ENCODE data around the gene TNFSF11. TPM values are rescaled to one million over a fixed set of nuclear protein-coding genes. Genes with fewer than 3 reads are reported as not detected.

Gene TNFSF11
- total and polyA plus RNA-seq, 7 donors = 1.8 TPM; not detected in 6

DNA sequence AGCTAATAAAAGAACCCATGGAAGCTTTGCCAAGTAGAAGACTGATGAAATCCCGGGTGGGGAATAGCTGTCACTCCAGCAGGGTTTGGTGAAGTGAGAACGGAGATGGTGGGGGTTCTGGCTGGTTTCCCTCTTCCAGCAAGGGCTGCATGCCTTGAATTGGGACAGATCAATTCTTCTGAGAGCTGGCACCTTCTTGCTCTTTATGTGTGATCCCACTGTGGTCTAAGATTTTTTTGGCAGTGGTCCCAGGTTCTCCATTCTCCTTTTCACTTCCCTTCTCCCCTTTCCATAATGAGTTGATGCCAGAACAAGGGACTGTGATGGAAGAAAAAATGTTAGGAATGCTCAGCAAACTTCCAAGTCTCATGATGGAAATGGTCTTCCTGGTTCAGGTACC, 50.0 kb downstream of the TNFSF11 start:
- H3K27me3 ChIP-seq = no peaks in the 10 kb centered on the region
- no peaks in the 10 kb centered on the region for H3K9me3 ChIP-seq
- TF ChIP-seq POLR2A (IDR thresholded peaks at IDR 0.05) = no peak
- TF ChIP-seq, protein P1, sequence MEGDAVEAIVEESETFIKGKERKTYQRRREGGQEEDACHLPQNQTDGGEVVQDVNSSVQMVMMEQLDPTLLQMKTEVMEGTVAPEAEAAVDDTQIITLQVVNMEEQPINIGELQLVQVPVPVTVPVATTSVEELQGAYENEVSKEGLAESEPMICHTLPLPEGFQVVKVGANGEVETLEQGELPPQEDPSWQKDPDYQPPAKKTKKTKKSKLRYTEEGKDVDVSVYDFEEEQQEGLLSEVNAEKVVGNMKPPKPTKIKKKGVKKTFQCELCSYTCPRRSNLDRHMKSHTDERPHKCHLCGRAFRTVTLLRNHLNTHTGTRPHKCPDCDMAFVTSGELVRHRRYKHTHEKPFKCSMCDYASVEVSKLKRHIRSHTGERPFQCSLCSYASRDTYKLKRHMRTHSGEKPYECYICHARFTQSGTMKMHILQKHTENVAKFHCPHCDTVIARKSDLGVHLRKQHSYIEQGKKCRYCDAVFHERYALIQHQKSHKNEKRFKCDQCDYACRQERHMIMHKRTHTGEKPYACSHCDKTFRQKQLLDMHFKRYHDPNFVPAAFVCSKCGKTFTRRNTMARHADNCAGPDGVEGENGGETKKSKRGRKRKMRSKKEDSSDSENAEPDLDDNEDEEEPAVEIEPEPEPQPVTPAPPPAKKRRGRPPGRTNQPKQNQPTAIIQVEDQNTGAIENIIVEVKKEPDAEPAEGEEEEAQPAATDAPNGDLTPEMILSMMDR (IDR thresholded peaks at IDR 0.05) = no peak
- no peak for TF ChIP-seq EP300 (IDR thresholded peaks at IDR 0.05)
- TF ChIP-seq POLR2AphosphoS5 (IDR thresholded peaks at IDR 0.05) = no peak
- H3K27ac ChIP-seq = no peak overlapping the region
- H3K4me1 ChIP-seq = peaks cover 0 to 3% (median 0%) of the 10 kb centered on the region in 4 donors
- no peaks in the 10 kb centered on the region for H3K36me3 ChIP-seq
- no peak overlapping the region for H3K4me3 ChIP-seq
- WGBS, 2 donors = 77 to 79% methylated on average over 2 of the region's 2 CpGs
- intact Hi-C loops (cut with DNase I) = no loop called here
- DNase-seq = no peak

DNA sequence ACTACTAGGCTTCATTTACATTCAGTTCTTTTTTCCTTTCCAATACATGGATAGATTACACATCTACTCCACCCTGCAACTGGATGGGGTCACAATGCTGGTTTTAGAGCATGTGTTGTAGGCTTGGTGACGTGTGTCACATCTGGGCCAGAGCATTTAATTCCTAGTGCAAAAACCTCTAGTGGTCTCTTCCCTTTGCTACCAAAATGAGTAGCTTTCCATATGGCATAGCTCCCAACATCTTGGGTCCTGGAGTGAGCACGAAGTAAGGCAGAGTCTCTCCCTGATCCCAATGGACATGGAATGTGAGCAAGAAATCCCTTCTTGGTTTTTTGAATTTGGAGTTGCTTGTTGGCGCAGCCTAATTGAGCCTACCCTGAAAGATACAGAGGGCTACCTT, 51.7 kb downstream of the TNFSF11 start:
- no peak for DNase-seq
- Histone ChIP-seq H3K4me1 (peaks cover 0 to 3% (median 0%) of the 10 kb centered on the region in 4 donors), H3K27ac (no peak overlapping the region), H3K9me3 (no peaks in the 10 kb centered on the region), H3K36me3 (no peaks in the 10 kb centered on the region), H3K27me3 (no peaks in the 10 kb centered on the region), H3K4me3 (no peak overlapping the region)
- WGBS, 2 donors = 90 to 94% methylated on average over 3 of the region's 3 CpGs
- TF ChIP-seq POLR2A (IDR thresholded peaks at IDR 0.05) (no peak), POLR2AphosphoS5 (IDR thresholded peaks at IDR 0.05) (no peak), EP300 (IDR thresholded peaks at IDR 0.05) (no peak)
- TF ChIP-seq, protein P1 (IDR thresholded peaks at IDR 0.05) = no peak
- intact Hi-C loops (cut with DNase I) = no loop called here

DNA sequence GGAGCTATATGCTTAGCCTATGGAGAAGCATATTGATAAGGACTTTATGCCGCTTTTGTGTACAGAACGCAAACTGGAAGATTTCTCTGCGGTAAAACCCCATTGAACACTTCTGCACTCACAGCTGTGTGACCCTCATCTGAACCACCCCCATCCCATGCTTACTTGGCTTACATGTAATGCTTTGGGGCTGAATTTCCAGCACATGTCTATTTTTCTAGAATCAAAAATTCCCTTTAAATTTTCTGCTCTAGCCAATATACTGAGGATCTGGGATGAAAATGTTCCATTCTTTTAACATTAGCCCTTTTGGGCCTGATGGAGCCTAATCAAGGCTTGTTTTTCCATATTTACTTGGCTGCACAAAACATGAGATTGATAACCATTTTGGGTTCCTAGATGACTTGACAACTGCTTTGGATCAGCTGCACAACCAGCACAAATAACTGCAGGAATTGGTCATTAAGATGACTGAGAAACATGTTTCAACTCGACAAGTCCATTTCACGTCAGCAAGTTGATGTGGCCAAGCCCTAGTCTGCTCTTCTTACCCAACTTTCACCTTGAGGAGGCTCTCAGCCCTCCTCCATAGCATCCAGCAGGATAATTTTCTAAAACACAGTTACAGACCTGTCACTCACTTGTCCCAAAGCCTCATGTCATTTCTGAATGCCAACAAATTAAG, 52.4 kb downstream of the TNFSF11 start:
- no peak for TF ChIP-seq EP300 (IDR thresholded peaks at IDR 0.05)
- TF ChIP-seq, protein P1 (IDR thresholded peaks at IDR 0.05) = no peak
- TF ChIP-seq POLR2AphosphoS5 (IDR thresholded peaks at IDR 0.05) = no peak
- TF ChIP-seq POLR2A (IDR thresholded peaks at IDR 0.05) = no peak
- H3K36me3 ChIP-seq = no peaks in the 10 kb centered on the region
- H3K27me3 ChIP-seq = no peaks in the 10 kb centered on the region
- H3K4me1 ChIP-seq = peaks cover 0 to 3% (median 0%) of the 10 kb centered on the region in 4 donors
- DNase-seq = no peak
- 91 to 94% methylated on average over 5 of the region's 5 CpGs for whole genome bisulfite sequencing, 2 donors
- intact Hi-C loops (cut with DNase I) = no loop called here
- H3K27ac ChIP-seq = no peak overlapping the region
- H3K9me3 ChIP-seq = no peaks in the 10 kb centered on the region
- no peak overlapping the region for H3K4me3 ChIP-seq

DNA sequence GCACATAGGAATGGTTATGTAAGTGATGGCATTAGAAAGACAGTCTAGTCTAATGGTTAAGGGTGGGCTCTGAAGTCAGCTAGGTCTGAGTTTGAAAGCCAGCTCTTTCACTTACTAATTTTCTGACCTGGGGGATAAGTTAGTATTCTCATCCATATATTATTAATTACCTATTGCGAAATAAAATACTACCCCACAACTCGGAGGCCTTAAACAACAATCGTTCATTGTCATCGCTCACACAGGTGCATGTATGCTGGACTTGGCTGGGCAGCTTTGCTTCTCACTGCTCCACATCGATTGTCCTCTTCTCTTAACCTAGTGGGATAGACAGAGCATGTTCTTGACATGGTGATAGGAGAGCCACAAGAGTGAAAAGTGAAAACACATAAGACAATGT, 54.7 kb downstream of the TNFSF11 start:
- Histone ChIP-seq H3K27ac (no peak overlapping the region), H3K36me3 (no peaks in the 10 kb centered on the region)
- 87 to 93% methylated on average over 5 of the region's 5 CpGs for WGBS, 2 donors

More for the DNA sequence above, 54.7 kb downstream of the TNFSF11 start:
- no peak for DNase-seq
- Histone ChIP-seq H3K27me3 (no peaks in the 10 kb centered on the region), H3K9me3 (no peaks in the 10 kb centered on the region), H3K4me3 (no peak overlapping the region), H3K4me1 (peaks cover 0 to 3% (median 0%) of the 10 kb centered on the region in 4 donors)
- no peak for TF ChIP-seq POLR2AphosphoS5 (IDR thresholded peaks at IDR 0.05)
- no peak for TF ChIP-seq EP300 (IDR thresholded peaks at IDR 0.05)
- TF ChIP-seq, protein P1 (IDR thresholded peaks at IDR 0.05) = no peak
- no peak for TF ChIP-seq POLR2A (IDR thresholded peaks at IDR 0.05)
- intact Hi-C loops (cut with DNase I) = no loop called here
